Endothelial cell of umbilical vein (primary cell): ENCODE data around the gene ACAD10. TPM values are rescaled to one million over a fixed set of nuclear protein-coding genes. Genes with fewer than 3 reads are reported as not detected.

Experiments used
- BruUV-seq: library from RNA; stranded (reverse); fragments of 400-500 nt; replicated peaks from 2 replicates; lab custom pipeline; 2021; lab: Mats Ljungman, UMichigan
- CTCF ChIA-PET: fragments of 300-600, 350-600 bp; sonication (Branson Sonifier 250); formaldehyde crosslinking; loops from one replicate; lab custom pipeline; 2021; ENCODE audit warnings: antibody characterized with exemption, inconsistent platforms; lab: Charles Lee
- POLR2A ChIA-PET: fragments of 300-600, 350-600 bp; sonication (Branson Sonifier 250); formaldehyde crosslinking; loops from one replicate; lab custom pipeline; 2021; ENCODE audit warnings: antibody characterized with exemption, inconsistent platforms; lab: Charles Lee
- DNase-seq: peaks from one replicate; pipeline ENCODE4 v3.0.0-alpha.2; 2011; ENCODE audit warnings: low read depth, low spot score
- FAIRE-seq: peaks from 2 replicates; lab custom pipeline; 2011; peaks lifted over from hg19 to GRCh38; lab: Jason Lieb, UNC
- H2AFZ ChIP-seq: 2 replicates; pipeline ENCODE4 v1.6.0; 2012; ENCODE audit warnings: low read depth, low read length, control low read depth, inconsistent platforms
- H3K27ac ChIP-seq: 2 replicates; pipeline ENCODE4 v1.5.1; 2011; ENCODE audit warnings: low read depth, mild to moderate bottlenecking, control low read depth, low read length, moderate library complexity; ENCODE audit not compliant: insufficient read depth
- H3K27me3 ChIP-seq, 2 experiments: 2 replicates each; pipeline versions ENCODE4 v1.6.0 to v1.6.1; 2011; ENCODE audit warnings: low read length in 2 of 2, mixed read lengths in 1 of 2; ENCODE audit not compliant: control insufficient read depth in 2 of 2, insufficient read depth in 2 of 2
- H3K36me3 ChIP-seq, 2 experiments: 2 replicates in 1 of 2; 3 replicates in 1 of 2; pipeline ENCODE4 v1.5.1; 2011; ENCODE audit warnings: low read length in 2 of 2, mild to moderate bottlenecking in 1 of 2, moderate library complexity in 1 of 2; ENCODE audit not compliant: control insufficient read depth in 2 of 2, insufficient read depth in 2 of 2; ENCODE audit errors: extremely low read depth in 1 of 2
- H3K4me1 ChIP-seq: 3 replicates; pipeline ENCODE4 v1.5.1; 2011; ENCODE audit warnings: mild to moderate bottlenecking, low read length; ENCODE audit not compliant: control insufficient read depth, insufficient read depth; ENCODE audit errors: extremely low read depth
- H3K4me2 ChIP-seq: 2 replicates; pipeline ENCODE4 v1.6.1; 2011; ENCODE audit warnings: low read length, control low read depth, mixed read lengths; ENCODE audit not compliant: insufficient read depth
- H3K4me3 ChIP-seq, 3 experiments: fragments of 200-600 bp in 1 of 3; sonication (generic), shearing (Covaris generic) in 1 of 3; replicated peaks in 1 of 3; 2 replicates each; pipeline ENCODE4 v1.5.1; 2011 to 2016; ENCODE audit warnings: control low read depth in 3 of 3, low read length in 3 of 3, mild to moderate bottlenecking in 2 of 3, inconsistent platforms in 1 of 3, low read depth in 1 of 3, moderate library complexity in 1 of 3; ENCODE audit not compliant: insufficient read depth in 1 of 3
- H3K79me2 ChIP-seq: 2 replicates; pipeline ENCODE4 v1.6.0; 2012; ENCODE audit warnings: low read length, inconsistent platforms; ENCODE audit not compliant: control insufficient read depth, insufficient read depth
- H3K9ac ChIP-seq: replicated peaks from 2 replicates; pipeline ENCODE3; 2011; ENCODE audit warnings: low read length, control low read depth; ENCODE audit not compliant: insufficient read depth; ENCODE audit errors: extremely low read depth
- H3K9me1 ChIP-seq: replicated peaks from 3 replicates; pipeline ENCODE4 v1.6.0; 2011; ENCODE audit warnings: mild to moderate bottlenecking, low read length; ENCODE audit not compliant: control insufficient read depth, insufficient read depth; ENCODE audit errors: extremely low read depth
- H3K9me3 ChIP-seq: replicated peaks from 2 replicates; pipeline ENCODE4 v1.5.1; 2012; ENCODE audit warnings: low read length, inconsistent platforms; ENCODE audit not compliant: control insufficient read depth, insufficient read depth
- H4K20me1 ChIP-seq: replicated peaks from 2 replicates; pipeline ENCODE3; 2011; ENCODE audit warnings: mild to moderate bottlenecking, low read length; ENCODE audit not compliant: control insufficient read depth, insufficient read depth; ENCODE audit errors: extremely low read depth
- EZH2 ChIP-seq: IDR thresholded peaks from 2 replicates; pipeline ENCODE4 v1.6.1; 2012; ENCODE audit warnings: borderline replicate concordance, low read depth, mild to moderate bottlenecking, moderate library complexity, low read length, inconsistent platforms; ENCODE audit not compliant: severe bottlenecking
- FOS ChIP-seq: IDR thresholded peaks from 2 replicates; pipeline ENCODE4 v1.6.1; 2011; ENCODE audit warnings: mild to moderate bottlenecking, low read length, moderate library complexity, borderline replicate concordance; ENCODE audit not compliant: insufficient read depth
- GATA2 ChIP-seq: IDR thresholded peaks from 2 replicates; pipeline ENCODE4 v1.7.0; 2011; ENCODE audit warnings: low read depth, mild to moderate bottlenecking, moderate library complexity, mixed read lengths, low read length; ENCODE audit not compliant: insufficient read length, insufficient read depth
- JUN ChIP-seq: IDR thresholded peaks from 2 replicates; pipeline ENCODE4 v1.6.1; 2011; ENCODE audit warnings: borderline replicate concordance, low read depth; ENCODE audit not compliant: insufficient read length, insufficient read depth
- MYC ChIP-seq: IDR thresholded peaks from one replicate; pipeline ENCODE4 v1.6.1; 2011; ENCODE audit warnings: mild to moderate bottlenecking, low read depth, low read length
- POLR2A ChIP-seq: IDR thresholded peaks from 2 replicates; pipeline ENCODE4 v1.6.1; 2012; ENCODE audit warnings: low read depth, mild to moderate bottlenecking, control low read depth, low read length
- POLR2AphosphoS5 ChIP-seq: IDR thresholded peaks from 2 replicates; pipeline ENCODE4 v1.6.1; 2012; ENCODE audit warnings: low read depth, mild to moderate bottlenecking, control low read depth, low read length, moderate library complexity; ENCODE audit not compliant: insufficient read depth
- dilution Hi-C: fragments of 300-500 bp; cut with MboI; formaldehyde crosslinking; loops from one replicate; pipeline ENCODE4 v1.15.0; 2019; ENCODE audit warnings: low sequenced_read_pairs; ENCODE audit not compliant: extremely low pct_ligation_motif_present
- intact Hi-C: fragments of 100-400 bp; cut with micrococcal nuclease; formaldehyde crosslinking; loops from one replicate; pipeline ENCODE4 v1.10.0; 2022
- polyA plus RNA-seq, 4 experiments: library from polyadenylated mRNA; depleted of rRNA in 3 of 4; stranded (reverse) in 3 of 4; unstranded in 1 of 4; fragments of >200 nt; gene quantifications; 2 replicates each; pipeline versions ENCODE4 v1.2.1 to v1.2.3, GENCODE V29; 2011 to 2012; ENCODE audit warnings: missing spikeins in 1 of 4
- total RNA-seq: library from RNA; stranded (reverse); gene quantifications from 2 replicates; pipeline ENCODE4 v1.2.3, GENCODE V29; 2021
- TF ChIP-seq, protein P1 (sequence below): IDR thresholded peaks from 2 replicates; pipeline ENCODE4 v1.6.1; 2011; ENCODE audit not compliant: insufficient read depth, insufficient read length
- TF ChIP-seq, protein P2 (sequence below), 2 donors: IDR thresholded peaks; 1 replicate in 1 of 2; 2 replicates in 1 of 2; pipeline ENCODE4 v1.5.1; 2011; ENCODE audit warnings: low read length in 2 of 2, mild to moderate bottlenecking in 2 of 2, moderate library complexity in 2 of 2, control low read depth in 1 of 2, inconsistent platforms in 1 of 2, low read depth in 1 of 2; ENCODE audit not compliant: insufficient read depth in 1 of 2; ENCODE audit errors: extremely low read depth in 1 of 2

The ACAD10 gene
- total and polyA plus RNA-seq, 2 donors (not counting 3 experiments of a cell fraction or from before 2014, with no cell fraction given), result 15.2 to 16.3 TPM

DNA sequence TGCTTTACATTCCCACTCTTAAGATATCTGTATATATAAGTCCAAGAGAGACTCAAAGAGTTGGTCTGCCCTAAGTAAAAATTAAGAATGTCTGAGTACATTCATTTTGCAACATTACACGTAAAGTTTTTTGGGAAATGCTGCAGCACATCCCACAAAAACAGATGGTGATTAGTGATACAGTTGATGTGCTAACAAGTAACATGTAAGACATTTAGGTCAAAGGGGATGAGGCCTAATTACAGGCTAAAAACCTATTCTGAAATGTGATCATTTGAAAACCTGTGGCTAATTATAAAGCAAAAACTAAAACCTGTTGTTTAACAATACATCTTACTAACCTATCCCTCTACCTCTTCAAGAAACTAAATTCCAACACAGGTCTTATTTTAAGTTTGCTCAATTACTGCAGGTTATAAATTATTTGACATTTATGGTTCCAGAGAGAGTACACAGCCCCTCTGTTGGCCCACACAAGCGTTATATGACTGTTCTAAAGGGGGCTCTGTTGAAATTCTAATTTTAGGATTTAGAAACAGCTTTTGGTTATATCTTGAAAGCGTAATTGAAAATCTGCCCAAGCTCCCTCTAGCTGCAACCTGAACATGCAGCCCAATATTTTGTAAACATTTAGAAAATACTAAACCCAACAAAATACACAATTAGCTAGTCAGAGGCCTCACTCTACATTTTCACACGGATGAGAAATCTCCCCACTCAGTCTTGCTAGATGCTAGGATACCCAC lies 43.0 kb upstream of the ACAD10 start:
- BruUV-seq, result no TSS peak
- Histone ChIP-seq H3K4me1 (peaks cover 15% of the 10 kb centered on the region), H3K9me1 (no peaks in the 10 kb centered on the region), H3K9me3 (no peaks in the 10 kb centered on the region), H3K4me3 (no peak overlapping the region), H3K9ac (no peak overlapping the region), H3K79me2 (no peaks in the 10 kb centered on the region), H3K27me3 (no peaks in the 10 kb centered on the region), H3K27ac (peak overlapping the region; percentile 6), H2AFZ (no peak overlapping the region), H4K20me1 (peaks cover 3% of the 10 kb centered on the region), H3K36me3 (peaks cover 2 to 15% of the 10 kb centered on the region in 2 experiments), H3K4me2 (no peak overlapping the region)
- dilution Hi-C loops, result no loop called here
- intact Hi-C loops, result no loop called here
- FAIRE-seq, result no peak
- POLR2A ChIA-PET, result no interaction called here
- CTCF ChIA-PET, result interaction anchor here (1.1 kb wide), 1 partner anchor 246 kb away, joined by 3 read pairs; no protein-coding TSS in a partner anchor
- DNase-seq, result no peak
- TF ChIP-seq JUN (no peak), FOS (no peak)

DNA sequence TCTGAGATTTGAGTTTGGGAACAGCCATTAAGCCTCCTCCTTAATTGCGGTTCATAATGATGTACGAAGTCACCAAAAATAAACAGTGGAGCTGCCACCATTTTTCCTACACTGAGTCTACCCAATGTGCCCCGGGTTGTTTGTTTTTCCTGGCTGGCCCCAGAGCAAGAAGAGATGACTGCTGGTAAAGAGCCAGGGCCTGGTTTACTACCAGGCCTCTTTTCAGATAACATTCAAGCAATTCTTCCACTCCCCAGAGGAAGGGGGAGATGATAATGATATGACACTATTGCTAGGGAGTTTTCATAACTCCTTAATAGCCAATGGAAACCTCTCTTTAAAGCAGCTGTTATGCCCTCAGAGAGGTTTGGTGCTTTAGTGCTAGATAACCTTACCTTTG lies 42.4 kb upstream of the ACAD10 start:
- TF ChIP-seq POLR2A (no peak), GATA2 (no peak), POLR2AphosphoS5 (no peak), JUN (no peak), MYC (no peak), EZH2 (no peak), FOS (no peak)
- TF ChIP-seq, protein P1, sequence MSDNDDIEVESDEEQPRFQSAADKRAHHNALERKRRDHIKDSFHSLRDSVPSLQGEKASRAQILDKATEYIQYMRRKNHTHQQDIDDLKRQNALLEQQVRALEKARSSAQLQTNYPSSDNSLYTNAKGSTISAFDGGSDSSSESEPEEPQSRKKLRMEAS, result no peak
- TF ChIP-seq, protein P2, sequence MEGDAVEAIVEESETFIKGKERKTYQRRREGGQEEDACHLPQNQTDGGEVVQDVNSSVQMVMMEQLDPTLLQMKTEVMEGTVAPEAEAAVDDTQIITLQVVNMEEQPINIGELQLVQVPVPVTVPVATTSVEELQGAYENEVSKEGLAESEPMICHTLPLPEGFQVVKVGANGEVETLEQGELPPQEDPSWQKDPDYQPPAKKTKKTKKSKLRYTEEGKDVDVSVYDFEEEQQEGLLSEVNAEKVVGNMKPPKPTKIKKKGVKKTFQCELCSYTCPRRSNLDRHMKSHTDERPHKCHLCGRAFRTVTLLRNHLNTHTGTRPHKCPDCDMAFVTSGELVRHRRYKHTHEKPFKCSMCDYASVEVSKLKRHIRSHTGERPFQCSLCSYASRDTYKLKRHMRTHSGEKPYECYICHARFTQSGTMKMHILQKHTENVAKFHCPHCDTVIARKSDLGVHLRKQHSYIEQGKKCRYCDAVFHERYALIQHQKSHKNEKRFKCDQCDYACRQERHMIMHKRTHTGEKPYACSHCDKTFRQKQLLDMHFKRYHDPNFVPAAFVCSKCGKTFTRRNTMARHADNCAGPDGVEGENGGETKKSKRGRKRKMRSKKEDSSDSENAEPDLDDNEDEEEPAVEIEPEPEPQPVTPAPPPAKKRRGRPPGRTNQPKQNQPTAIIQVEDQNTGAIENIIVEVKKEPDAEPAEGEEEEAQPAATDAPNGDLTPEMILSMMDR (IDR thresholded peaks at IDR 0.05; ENCODE audit: extremely low read depth in 1 of 2, insufficient read depth in 1 of 2, low read depth in 1 of 2, low read length in 2 of 2), result no peak
- Histone ChIP-seq H3K9me1 (no peaks in the 10 kb centered on the region), H3K4me3 (no peak overlapping the region), H3K4me2 (no peak overlapping the region), H3K9me3 (no peaks in the 10 kb centered on the region), H3K79me2 (no peaks in the 10 kb centered on the region), H3K36me3 (peaks cover 2 to 15% of the 10 kb centered on the region in 2 experiments), H3K9ac (no peak overlapping the region), H3K27ac (peak overlapping the region; percentile 6), H3K4me1 (peaks cover 15% of the 10 kb centered on the region), H2AFZ (no peak overlapping the region), H3K27me3 (no peaks in the 10 kb centered on the region), H4K20me1 (peaks cover 3% of the 10 kb centered on the region)
- FAIRE-seq (peak; percentile 12), DNase-seq (peak; percentile 70)
- CTCF ChIA-PET, result interaction anchor here (1.1 to 1.2 kb wide), 2 partner anchors 114 to 247 kb away, joined by 3 read pairs; no protein-coding TSS in a partner anchor
- dilution Hi-C loops, result no loop called here
- BruUV-seq, result no TSS peak
- POLR2A ChIA-PET, result no interaction called here
- intact Hi-C loops, result no loop called here
